ENCODE measurements around the gene PPHLN1.

The PPHLN1 gene

GRCh38 chr12:42442888-42443287 lies 116.9 kb downstream of the PPHLN1 start:
- Histone ChIP-seq H3K4me3 (ENCODE audit: low read length in 2 of 2) (no peak overlapping the region), H3K27ac (ENCODE audit: low read length) (no peak overlapping the region), H3K36me3 (ENCODE audit: control insufficient read depth in 2 of 2, insufficient read depth in 2 of 2, low read length in 2 of 2) (peaks cover 12 to 13% of the 10 kb centered on the region in 2 donors), H3K9me3 (ENCODE audit: control insufficient read depth in 2 of 2, low read length in 2 of 2) (no peaks in the 10 kb centered on the region), H3K27me3 (ENCODE audit: control insufficient read depth in 1 of 2, insufficient read depth in 2 of 2, low read length in 2 of 2) (no peaks in the 10 kb centered on the region), H3K9ac (ENCODE audit: low read length in 2 of 2) (no peak overlapping the region), H3K4me1 (ENCODE audit: control insufficient read depth, insufficient read depth, low read length) (no peaks in the 10 kb centered on the region)

GRCh38 chr12:42444192-42444943 lies 118.4 kb downstream of the PPHLN1 start:
- no peaks in the 10 kb centered on the region for H3K4me1 ChIP-seq (ENCODE audit: control insufficient read depth, insufficient read depth, low read length)
- no peak overlapping the region for H3K27ac ChIP-seq (ENCODE audit: low read length)
- no peaks in the 10 kb centered on the region for H3K27me3 ChIP-seq (ENCODE audit: control insufficient read depth in 1 of 2, insufficient read depth in 2 of 2, low read length in 2 of 2)
- no peak overlapping the region for H3K4me3 ChIP-seq (ENCODE audit: low read length in 2 of 2)
- no peak overlapping the region for H3K9ac ChIP-seq (ENCODE audit: low read length in 2 of 2)
- no peaks in the 10 kb centered on the region for H3K9me3 ChIP-seq (ENCODE audit: control insufficient read depth in 2 of 2, low read length in 2 of 2)
- H3K36me3 ChIP-seq (ENCODE audit: control insufficient read depth in 2 of 2, insufficient read depth in 2 of 2, low read length in 2 of 2) = peaks cover 13 to 14% of the 10 kb centered on the region in 2 donors

- peaks cover 13 to 17% of the 10 kb centered on the region in 2 donors for H3K36me3 ChIP-seq (ENCODE audit: control insufficient read depth in 2 of 2, insufficient read depth in 2 of 2, low read length in 2 of 2)
- H3K9ac ChIP-seq (ENCODE audit: low read length in 2 of 2) = no peak overlapping the region
- H3K9me3 ChIP-seq (ENCODE audit: control insufficient read depth in 2 of 2, low read length in 2 of 2) = no peaks in the 10 kb centered on the region
- H3K27ac ChIP-seq (ENCODE audit: low read length) = no peak overlapping the region
- no peaks in the 10 kb centered on the region for H3K4me1 ChIP-seq (ENCODE audit: control insufficient read depth, insufficient read depth, low read length)
- H3K4me3 ChIP-seq (ENCODE audit: low read length in 2 of 2) = no peak overlapping the region
- no peaks in the 10 kb centered on the region for H3K27me3 ChIP-seq (ENCODE audit: control insufficient read depth in 1 of 2, insufficient read depth in 2 of 2, low read length in 2 of 2)
Observed at GRCh38 chr12:42445891-42446290, 119.9 kb downstream of the PPHLN1 start.

GRCh38 chr12:42446761-42447160 lies 120.8 kb downstream of the PPHLN1 start:
- Histone ChIP-seq H3K27me3 (ENCODE audit: control insufficient read depth in 1 of 2, insufficient read depth in 2 of 2, low read length in 2 of 2) (no peaks in the 10 kb centered on the region), H3K4me1 (ENCODE audit: control insufficient read depth, insufficient read depth, low read length) (no peaks in the 10 kb centered on the region), H3K9me3 (ENCODE audit: control insufficient read depth in 2 of 2, low read length in 2 of 2) (no peaks in the 10 kb centered on the region), H3K9ac (ENCODE audit: low read length in 2 of 2) (no peak overlapping the region), H3K27ac (ENCODE audit: low read length) (no peak overlapping the region), H3K4me3 (ENCODE audit: low read length in 2 of 2) (no peak overlapping the region), H3K36me3 (ENCODE audit: control insufficient read depth in 2 of 2, insufficient read depth in 2 of 2, low read length in 2 of 2) (peaks cover 10 to 17% of the 10 kb centered on the region in 2 donors)

GRCh38 chr12:42447371-42447786 lies 121.4 kb downstream of the PPHLN1 start:
- Histone ChIP-seq H3K27ac (ENCODE audit: low read length) (no peak overlapping the region), H3K9me3 (ENCODE audit: control insufficient read depth in 2 of 2, low read length in 2 of 2) (no peaks in the 10 kb centered on the region), H3K27me3 (ENCODE audit: control insufficient read depth in 1 of 2, insufficient read depth in 2 of 2, low read length in 2 of 2) (no peaks in the 10 kb centered on the region), H3K4me3 (ENCODE audit: low read length in 2 of 2) (no peak overlapping the region), H3K9ac (ENCODE audit: low read length in 2 of 2) (no peak overlapping the region), H3K36me3 (ENCODE audit: control insufficient read depth in 2 of 2, insufficient read depth in 2 of 2, low read length in 2 of 2) (peaks cover 9 to 14% of the 10 kb centered on the region in 2 donors), H3K4me1 (ENCODE audit: control insufficient read depth, insufficient read depth, low read length) (no peaks in the 10 kb centered on the region)

DNA sequence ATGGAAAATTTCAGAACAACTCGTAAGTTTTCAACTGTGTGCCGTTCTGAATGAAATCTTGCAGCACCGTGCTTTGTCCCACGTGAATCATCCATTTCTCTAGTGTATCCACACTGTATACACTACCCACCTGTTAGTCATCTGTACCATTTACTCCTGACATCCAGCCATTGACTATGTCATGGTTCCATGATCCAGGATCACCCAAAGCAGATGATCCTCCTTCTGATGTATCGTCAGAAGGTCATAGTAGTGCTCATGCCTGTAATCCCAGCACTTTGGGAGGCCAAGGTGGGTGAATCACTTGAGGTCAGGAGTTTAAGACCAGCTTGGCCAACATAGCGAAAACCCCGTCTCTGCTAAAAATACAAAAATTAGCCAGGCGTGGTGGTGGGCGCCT lies 122.9 kb downstream of the PPHLN1 start:
- Histone ChIP-seq H3K4me1 (ENCODE audit: control insufficient read depth, insufficient read depth, low read length) (no peaks in the 10 kb centered on the region), H3K27ac (ENCODE audit: low read length) (no peak overlapping the region), H3K9me3 (ENCODE audit: control insufficient read depth in 2 of 2, low read length in 2 of 2) (no peaks in the 10 kb centered on the region), H3K9ac (ENCODE audit: low read length in 2 of 2) (no peak overlapping the region), H3K36me3 (ENCODE audit: control insufficient read depth in 2 of 2, insufficient read depth in 2 of 2, low read length in 2 of 2) (peaks cover 4 to 8% of the 10 kb centered on the region in 2 donors), H3K27me3 (ENCODE audit: control insufficient read depth in 1 of 2, insufficient read depth in 2 of 2, low read length in 2 of 2) (no peaks in the 10 kb centered on the region), H3K4me3 (ENCODE audit: low read length in 2 of 2) (no peak overlapping the region)

- Histone ChIP-seq H3K36me3 (ENCODE audit: control insufficient read depth in 2 of 2, insufficient read depth in 2 of 2, low read length in 2 of 2) (peaks cover 0 to 5% of the 10 kb centered on the region in 2 donors), H3K27me3 (ENCODE audit: control insufficient read depth in 1 of 2, insufficient read depth in 2 of 2, low read length in 2 of 2) (no peaks in the 10 kb centered on the region), H3K4me1 (ENCODE audit: control insufficient read depth, insufficient read depth, low read length) (no peaks in the 10 kb centered on the region), H3K9ac (ENCODE audit: low read length in 2 of 2) (no peak overlapping the region), H3K27ac (ENCODE audit: low read length) (no peak overlapping the region), H3K4me3 (ENCODE audit: low read length in 2 of 2) (no peak overlapping the region), H3K9me3 (ENCODE audit: control insufficient read depth in 2 of 2, low read length in 2 of 2) (no peaks in the 10 kb centered on the region)
Observed at GRCh38 chr12:42450248-42450647, 124.3 kb downstream of the PPHLN1 start.

DNA sequence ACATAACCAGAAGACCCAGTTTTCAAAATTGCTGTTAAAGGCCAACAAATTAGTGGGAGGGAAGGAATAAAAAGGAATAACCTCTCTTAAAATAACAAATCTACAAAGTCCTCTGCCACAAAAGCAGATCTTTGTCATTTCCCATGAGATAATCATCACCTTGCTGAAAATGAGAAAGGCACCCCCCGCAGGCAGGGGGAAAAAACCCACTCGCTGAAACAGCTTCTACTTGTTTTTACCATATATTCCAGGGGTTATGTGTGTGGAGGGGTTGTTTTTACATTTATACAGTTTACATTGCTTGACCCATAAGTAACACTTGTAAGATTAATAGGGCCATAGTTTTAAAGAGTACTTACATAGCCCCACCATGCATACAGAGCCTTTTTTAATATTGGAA lies 132.6 kb downstream of the PPHLN1 start:
- H3K9me3 ChIP-seq (ENCODE audit: control insufficient read depth in 2 of 2, low read length in 2 of 2) = no peaks in the 10 kb centered on the region
- H3K4me1 ChIP-seq (ENCODE audit: control insufficient read depth, insufficient read depth, low read length) = no peaks in the 10 kb centered on the region
- no peaks in the 10 kb centered on the region for H3K27me3 ChIP-seq (ENCODE audit: control insufficient read depth in 1 of 2, insufficient read depth in 2 of 2, low read length in 2 of 2)
- H3K36me3 ChIP-seq (ENCODE audit: control insufficient read depth in 2 of 2, insufficient read depth in 2 of 2, low read length in 2 of 2) = peaks cover 14 to 20% of the 10 kb centered on the region in 2 donors
- no peak overlapping the region for H3K4me3 ChIP-seq (ENCODE audit: low read length in 2 of 2)
- H3K9ac ChIP-seq (ENCODE audit: low read length in 2 of 2) = no peak overlapping the region
- no peak overlapping the region for H3K27ac ChIP-seq (ENCODE audit: low read length)

- Histone ChIP-seq H3K9ac (ENCODE audit: low read length in 2 of 2) (no peak overlapping the region), H3K36me3 (ENCODE audit: control insufficient read depth in 2 of 2, insufficient read depth in 2 of 2, low read length in 2 of 2) (peaks cover 17 to 26% of the 10 kb centered on the region in 2 donors), H3K4me3 (ENCODE audit: low read length in 2 of 2) (no peak overlapping the region), H3K9me3 (ENCODE audit: control insufficient read depth in 2 of 2, low read length in 2 of 2) (no peaks in the 10 kb centered on the region), H3K27me3 (ENCODE audit: control insufficient read depth in 1 of 2, insufficient read depth in 2 of 2, low read length in 2 of 2) (no peaks in the 10 kb centered on the region), H3K4me1 (ENCODE audit: control insufficient read depth, insufficient read depth, low read length) (no peaks in the 10 kb centered on the region), H3K27ac (ENCODE audit: low read length) (no peak overlapping the region)
Observed at GRCh38 chr12:42459336-42459847, 133.4 kb downstream of the PPHLN1 start.

DNA sequence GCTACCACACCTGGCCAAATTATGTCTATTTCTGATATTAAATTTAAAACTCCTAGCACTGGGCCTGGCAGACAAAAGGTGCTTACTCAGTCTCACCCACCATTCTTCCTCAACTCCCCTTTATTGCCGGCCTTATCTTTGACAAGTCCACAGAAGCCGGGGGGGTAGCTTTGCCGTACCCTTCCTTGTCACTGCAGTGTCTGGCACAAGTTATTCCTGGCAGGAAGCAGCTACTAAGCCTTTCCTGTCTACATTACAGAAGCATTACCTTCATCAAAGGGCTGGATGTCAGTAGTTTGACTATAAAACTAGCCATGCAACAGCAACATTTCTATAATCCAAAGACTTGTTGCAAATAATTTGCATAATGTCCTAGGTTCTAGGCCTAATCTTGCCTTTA lies 136.5 kb downstream of the PPHLN1 start:
- Histone ChIP-seq H3K9ac (ENCODE audit: low read length in 2 of 2) (no peak overlapping the region), H3K27ac (ENCODE audit: low read length) (no peak overlapping the region), H3K27me3 (ENCODE audit: control insufficient read depth in 1 of 2, insufficient read depth in 2 of 2, low read length in 2 of 2) (no peaks in the 10 kb centered on the region), H3K36me3 (ENCODE audit: control insufficient read depth in 2 of 2, insufficient read depth in 2 of 2, low read length in 2 of 2) (peaks cover 28 to 44% of the 10 kb centered on the region in 2 donors), H3K9me3 (ENCODE audit: control insufficient read depth in 2 of 2, low read length in 2 of 2) (no peaks in the 10 kb centered on the region), H3K4me3 (ENCODE audit: low read length in 2 of 2) (no peak overlapping the region), H3K4me1 (ENCODE audit: control insufficient read depth, insufficient read depth, low read length) (no peaks in the 10 kb centered on the region)

DNA sequence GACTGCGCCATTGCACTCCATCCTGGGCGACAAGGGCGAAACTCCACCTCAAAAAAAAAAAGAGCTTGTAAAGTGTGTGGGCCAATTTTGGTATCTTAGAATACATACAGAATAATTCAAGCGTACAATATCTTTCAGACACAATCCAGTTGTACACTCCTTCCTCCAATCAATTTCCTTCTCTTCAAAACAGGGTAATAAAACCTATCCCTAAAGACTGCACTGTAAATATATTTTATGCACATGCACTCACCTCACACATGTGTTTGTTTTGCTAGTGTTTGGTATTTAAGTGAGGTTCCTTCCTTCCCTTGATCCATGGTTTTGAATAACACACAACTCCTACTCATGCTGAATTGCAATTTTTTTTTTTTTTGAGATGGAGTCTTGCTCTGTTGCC lies 137.7 kb downstream of the PPHLN1 start:
- Histone ChIP-seq H3K4me1 (ENCODE audit: control insufficient read depth, insufficient read depth, low read length) (peaks cover 4% of the 10 kb centered on the region), H3K4me3 (ENCODE audit: low read length in 2 of 2) (no peak overlapping the region), H3K27me3 (ENCODE audit: control insufficient read depth in 1 of 2, insufficient read depth in 2 of 2, low read length in 2 of 2) (no peaks in the 10 kb centered on the region), H3K9me3 (ENCODE audit: control insufficient read depth in 2 of 2, low read length in 2 of 2) (no peaks in the 10 kb centered on the region), H3K27ac (ENCODE audit: low read length) (no peak overlapping the region), H3K9ac (ENCODE audit: low read length in 2 of 2) (no peak overlapping the region), H3K36me3 (ENCODE audit: control insufficient read depth in 2 of 2, insufficient read depth in 2 of 2, low read length in 2 of 2) (peaks cover 28 to 38% of the 10 kb centered on the region in 2 donors)
